Nephron progenitor cell (in vitro differentiated cells): ENCODE data around the gene C1orf167.
"Not testable (repeated sequence)": the region's sequence is repeated elsewhere in the genome, so short reads cannot be mapped to it uniquely, and the experiment has no call there.

Source experiments
- DNase-seq: peaks from one replicate; pipeline ENCODE4 v3.0.0; 2021
- H3K27ac Mint-ChIP-seq: 2 replicates; pipeline ENCODE4 v1.8.0; 2021; ENCODE audit warnings: mild to moderate bottlenecking, moderate library complexity, mixed read lengths
- H3K27me3 Mint-ChIP-seq: 2 replicates; pipeline ENCODE4 v1.8.0; 2021; ENCODE audit warnings: mild to moderate bottlenecking, low read depth, mixed read lengths; ENCODE audit not compliant: poor library complexity
- H3K36me3 Mint-ChIP-seq: 2 replicates; pipeline ENCODE4 v1.8.0; 2021; ENCODE audit warnings: low read depth, mixed read lengths
- H3K4me1 Mint-ChIP-seq: 2 replicates; pipeline ENCODE4 v1.8.0; 2021; ENCODE audit warnings: mixed read lengths
- H3K4me3 Mint-ChIP-seq: 2 replicates; pipeline ENCODE4 v1.8.0; 2021; ENCODE audit warnings: mild to moderate bottlenecking, moderate library complexity, mixed read lengths
- H3K9me3 Mint-ChIP-seq: 2 replicates; pipeline ENCODE4 v1.8.0; 2021; ENCODE audit warnings: mild to moderate bottlenecking, moderate library complexity, mixed read lengths
- TF ChIP-seq, protein P1 (sequence below): fragments of 200-600 bp; sonication (generic); IDR thresholded peaks from 2 replicates; pipeline ENCODE4 v1.5.0; 2021; ENCODE audit warnings: antibody characterized with exemption

The C1orf167 gene

GRCh38 chr1:11799896-11800295, 37.9 kb downstream of the C1orf167 start:
- no peak for DNase-seq
- peaks cover 80% of the 10 kb centered on the region for H3K4me1 Mint-ChIP-seq
- H3K36me3 Mint-ChIP-seq: peaks cover 25% of the 10 kb centered on the region
- TF ChIP-seq, protein P1, sequence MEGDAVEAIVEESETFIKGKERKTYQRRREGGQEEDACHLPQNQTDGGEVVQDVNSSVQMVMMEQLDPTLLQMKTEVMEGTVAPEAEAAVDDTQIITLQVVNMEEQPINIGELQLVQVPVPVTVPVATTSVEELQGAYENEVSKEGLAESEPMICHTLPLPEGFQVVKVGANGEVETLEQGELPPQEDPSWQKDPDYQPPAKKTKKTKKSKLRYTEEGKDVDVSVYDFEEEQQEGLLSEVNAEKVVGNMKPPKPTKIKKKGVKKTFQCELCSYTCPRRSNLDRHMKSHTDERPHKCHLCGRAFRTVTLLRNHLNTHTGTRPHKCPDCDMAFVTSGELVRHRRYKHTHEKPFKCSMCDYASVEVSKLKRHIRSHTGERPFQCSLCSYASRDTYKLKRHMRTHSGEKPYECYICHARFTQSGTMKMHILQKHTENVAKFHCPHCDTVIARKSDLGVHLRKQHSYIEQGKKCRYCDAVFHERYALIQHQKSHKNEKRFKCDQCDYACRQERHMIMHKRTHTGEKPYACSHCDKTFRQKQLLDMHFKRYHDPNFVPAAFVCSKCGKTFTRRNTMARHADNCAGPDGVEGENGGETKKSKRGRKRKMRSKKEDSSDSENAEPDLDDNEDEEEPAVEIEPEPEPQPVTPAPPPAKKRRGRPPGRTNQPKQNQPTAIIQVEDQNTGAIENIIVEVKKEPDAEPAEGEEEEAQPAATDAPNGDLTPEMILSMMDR: no peak
- no peak overlapping the region for H3K4me3 Mint-ChIP-seq
- no peaks in the 10 kb centered on the region for H3K9me3 Mint-ChIP-seq
- peak overlapping the region; percentile 69 for H3K27ac Mint-ChIP-seq
- H3K27me3 Mint-ChIP-seq: no peaks in the 10 kb centered on the region

DNA sequence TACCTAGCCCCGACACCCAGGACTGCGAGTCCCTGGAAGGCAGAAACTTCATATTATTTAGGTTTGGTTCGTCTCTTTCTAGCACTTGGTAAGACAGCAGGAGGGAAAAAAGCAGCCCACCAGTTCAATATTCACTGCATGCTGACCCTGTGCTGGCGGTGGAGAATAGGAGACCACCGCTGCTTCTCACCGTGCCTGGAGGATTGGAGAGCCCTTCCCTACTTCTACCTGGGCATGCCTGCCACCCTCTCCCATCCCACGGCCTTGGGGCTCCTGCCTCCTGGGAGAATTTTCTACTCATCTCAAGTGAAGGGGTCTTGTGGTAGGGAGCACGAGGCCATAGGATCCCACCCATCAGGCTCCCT, 38.4 kb downstream of the C1orf167 start:
- Mint-ChIP-seq H3K9me3 (no peaks in the 10 kb centered on the region), H3K27ac (peak overlapping the region; percentile 69), H3K27me3 (no peaks in the 10 kb centered on the region), H3K4me1 (peaks cover 78% of the 10 kb centered on the region), H3K4me3 (no peak overlapping the region), H3K36me3 (peaks cover 21% of the 10 kb centered on the region)
- TF ChIP-seq, protein P1: no peak
- DNase-seq: no peak

- no peaks in the 10 kb centered on the region for H3K27me3 Mint-ChIP-seq
- DNase-seq: no peak
- H3K9me3 Mint-ChIP-seq: no peaks in the 10 kb centered on the region
- no peak overlapping the region for H3K27ac Mint-ChIP-seq
- TF ChIP-seq, protein P1: no peak
- H3K4me3 Mint-ChIP-seq: peak overlapping the region; percentile 45
- peaks cover 74% of the 10 kb centered on the region for H3K4me1 Mint-ChIP-seq
- H3K36me3 Mint-ChIP-seq: peaks cover 16% of the 10 kb centered on the region
Measured at GRCh38 chr1:11800756-11801433, 38.9 kb downstream of the C1orf167 start.

DNA sequence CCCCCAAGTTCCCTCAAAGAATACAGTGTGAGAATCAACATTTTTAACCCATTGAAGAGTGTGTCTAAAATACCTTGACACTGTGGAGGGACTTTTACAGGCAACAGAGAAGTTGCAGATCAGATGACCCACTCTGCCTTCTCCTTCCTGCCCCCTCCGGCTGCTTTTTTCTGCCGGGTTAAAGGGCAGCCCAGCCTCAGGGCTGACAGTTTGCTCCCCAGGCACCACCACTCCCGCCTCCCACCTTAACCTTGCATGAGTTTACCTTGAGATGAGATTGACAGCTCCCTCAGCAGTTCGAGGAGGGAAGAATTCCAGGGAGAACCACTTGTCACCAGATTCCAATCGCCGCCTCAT, 40.6 kb downstream of the C1orf167 start:
- Mint-ChIP-seq H3K4me3 (peak overlapping the region; percentile 98), H3K27me3 (no peaks in the 10 kb centered on the region), H3K36me3 (peaks cover 15% of the 10 kb centered on the region), H3K27ac (peak overlapping the region; percentile 99), H3K9me3 (no peaks in the 10 kb centered on the region), H3K4me1 (peaks cover 77% of the 10 kb centered on the region)
- TF ChIP-seq, protein P1: no peak
- DNase-seq: peak; percentile 32

GRCh38 chr1:11802973-11803885, 41.2 kb downstream of the C1orf167 start:
- peaks cover 77% of the 10 kb centered on the region for H3K4me1 Mint-ChIP-seq
- H3K4me3 Mint-ChIP-seq: peak overlapping the region; percentile 98
- no peaks in the 10 kb centered on the region for H3K27me3 Mint-ChIP-seq
- TF ChIP-seq, protein P1: no peak
- DNase-seq: peak; percentile 91
- H3K27ac Mint-ChIP-seq: peak overlapping the region; percentile 99
- peaks cover 21% of the 10 kb centered on the region for H3K36me3 Mint-ChIP-seq
- no peaks in the 10 kb centered on the region for H3K9me3 Mint-ChIP-seq

DNA sequence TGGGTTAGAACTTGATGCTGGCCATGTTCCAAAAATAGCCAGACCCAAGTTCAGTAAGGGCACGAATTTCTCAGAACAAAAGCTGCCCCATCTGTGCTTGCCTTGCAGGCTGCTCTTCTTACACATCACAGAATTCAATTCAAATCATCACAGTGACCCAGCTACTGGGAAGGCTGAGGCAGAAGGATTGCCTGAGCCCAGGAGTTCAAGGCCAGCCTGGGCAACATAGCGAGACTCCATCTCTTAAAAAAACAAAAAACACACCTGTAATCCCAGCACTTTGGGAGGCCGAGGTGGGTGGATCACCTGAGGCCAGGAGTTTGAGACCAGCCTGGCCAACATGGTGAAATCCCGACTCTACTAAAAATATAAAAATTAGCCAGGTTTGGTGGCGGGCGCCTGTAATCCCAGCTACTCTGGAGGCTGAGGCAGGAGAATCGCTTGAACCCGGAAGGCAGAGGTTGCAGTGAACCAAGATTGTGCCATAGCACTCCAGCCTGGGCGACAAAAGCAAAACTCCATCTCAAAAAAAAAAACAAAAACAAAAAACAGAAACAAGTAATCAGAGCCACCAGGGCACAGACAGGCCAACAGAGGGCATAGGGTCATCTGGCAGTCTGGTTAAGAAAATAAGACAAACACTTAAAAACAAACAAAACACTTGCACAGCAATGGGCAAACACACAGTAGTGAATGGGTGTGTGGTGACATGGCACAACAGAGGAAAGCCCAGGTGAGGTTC, 42.1 kb downstream of the C1orf167 start:
- Mint-ChIP-seq H3K4me3 (peak overlapping the region; percentile 98), H3K4me1 (peaks cover 82% of the 10 kb centered on the region), H3K27ac (peak overlapping the region; percentile 99), H3K36me3 (peaks cover 27% of the 10 kb centered on the region)
- DNase-seq, H3K9me3 Mint-ChIP-seq, H3K27me3 Mint-ChIP-seq: not testable (repeated sequence)
